Measurements from ENCODE around the gene MBL2.

The MBL2 gene

DNA sequence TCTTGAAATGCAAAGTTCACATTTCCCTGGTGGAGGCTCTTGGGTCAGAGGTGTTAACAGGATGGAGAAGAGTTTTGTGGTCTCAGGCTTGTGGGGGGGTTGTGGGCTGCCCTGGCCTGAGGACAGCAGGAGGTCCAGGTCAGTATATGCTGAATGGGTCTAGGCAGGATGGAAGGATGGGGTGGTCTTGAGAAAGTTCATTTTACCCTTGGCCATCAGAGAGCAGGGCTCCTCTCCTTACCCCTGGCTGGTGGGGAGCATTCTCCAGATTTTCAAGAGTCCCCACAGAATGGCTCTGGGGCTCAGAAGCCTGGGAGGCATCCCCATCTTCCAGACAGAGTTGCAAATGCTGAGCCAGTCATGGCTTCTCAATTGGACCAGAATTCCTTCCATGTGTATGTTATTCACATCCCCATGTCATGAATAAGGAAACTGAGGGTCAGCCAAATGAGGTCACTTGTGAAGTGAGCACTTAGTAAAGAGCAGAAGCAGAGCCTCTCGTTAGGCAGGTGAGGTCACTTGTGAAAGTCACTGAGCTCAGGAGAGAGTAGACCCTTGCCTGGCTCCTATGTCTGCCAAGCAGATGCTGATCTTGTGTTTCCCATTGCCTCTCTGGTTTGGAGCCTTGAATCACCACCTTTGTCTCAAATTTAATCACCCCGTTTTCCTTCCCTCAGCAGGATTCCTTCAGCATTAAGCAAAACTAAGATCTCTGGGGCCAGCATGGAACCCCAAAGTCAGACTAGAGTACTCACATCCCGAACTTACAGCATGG is 33.0 kb downstream of the MBL2 start:
- H3K79me2 ChIP-seq (ENCODE audit: insufficient read depth, low read length), result no peaks in the 10 kb centered on the region
- no peak overlapping the region for H3K9ac ChIP-seq (ENCODE audit: low read depth, low read length, poor library complexity, severe bottlenecking)
- TF ChIP-seq, protein P1, sequence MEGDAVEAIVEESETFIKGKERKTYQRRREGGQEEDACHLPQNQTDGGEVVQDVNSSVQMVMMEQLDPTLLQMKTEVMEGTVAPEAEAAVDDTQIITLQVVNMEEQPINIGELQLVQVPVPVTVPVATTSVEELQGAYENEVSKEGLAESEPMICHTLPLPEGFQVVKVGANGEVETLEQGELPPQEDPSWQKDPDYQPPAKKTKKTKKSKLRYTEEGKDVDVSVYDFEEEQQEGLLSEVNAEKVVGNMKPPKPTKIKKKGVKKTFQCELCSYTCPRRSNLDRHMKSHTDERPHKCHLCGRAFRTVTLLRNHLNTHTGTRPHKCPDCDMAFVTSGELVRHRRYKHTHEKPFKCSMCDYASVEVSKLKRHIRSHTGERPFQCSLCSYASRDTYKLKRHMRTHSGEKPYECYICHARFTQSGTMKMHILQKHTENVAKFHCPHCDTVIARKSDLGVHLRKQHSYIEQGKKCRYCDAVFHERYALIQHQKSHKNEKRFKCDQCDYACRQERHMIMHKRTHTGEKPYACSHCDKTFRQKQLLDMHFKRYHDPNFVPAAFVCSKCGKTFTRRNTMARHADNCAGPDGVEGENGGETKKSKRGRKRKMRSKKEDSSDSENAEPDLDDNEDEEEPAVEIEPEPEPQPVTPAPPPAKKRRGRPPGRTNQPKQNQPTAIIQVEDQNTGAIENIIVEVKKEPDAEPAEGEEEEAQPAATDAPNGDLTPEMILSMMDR (conservative IDR thresholded peaks at IDR 0.05; ENCODE audit: low read length), result no peak
- no peak for TF ChIP-seq EZH2phosphoT487 (IDR thresholded peaks at IDR 0.05; ENCODE audit: borderline replicate concordance)

DNA sequence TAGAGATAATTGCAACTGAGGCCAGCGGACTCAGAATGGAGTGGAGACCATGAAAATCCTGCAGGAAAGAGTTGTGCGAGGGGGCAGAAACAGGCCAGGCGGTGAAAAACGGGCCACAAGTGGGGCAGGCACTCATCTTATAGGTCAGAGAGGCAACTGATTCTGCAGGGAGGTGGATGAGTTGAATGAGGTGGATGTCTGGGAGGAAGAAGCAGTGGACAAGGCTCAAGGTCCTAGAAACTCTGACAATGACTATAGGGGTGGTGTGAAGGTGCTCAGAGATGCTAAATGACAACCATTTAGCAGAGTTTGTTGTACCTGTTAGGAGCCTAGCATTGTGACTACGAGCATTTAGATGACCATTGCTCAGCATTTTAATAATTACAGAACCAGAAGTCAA is 33.6 kb downstream of the MBL2 start:
- Histone ChIP-seq H3F3A (ENCODE audit: low read depth) (no peaks in the 10 kb centered on the region), H3K4me1 (ENCODE audit: insufficient read depth, low read length, poor library complexity, severe bottlenecking) (peaks cover 9% of the 10 kb centered on the region), H3K4me3 (ENCODE audit: low read length, poor library complexity, severe bottlenecking) (no peak overlapping the region), H3K9me2 (replicated peaks; ENCODE audit: low read depth, low read length) (no peaks in the 10 kb centered on the region), H3K27me3 (ENCODE audit: insufficient read depth, low read length, poor library complexity, severe bottlenecking) (no peaks in the 10 kb centered on the region), H4K20me1 (ENCODE audit: insufficient read depth, low read length, poor library complexity, severe bottlenecking) (no peaks in the 10 kb centered on the region), H2AFZ (ENCODE audit: low read length) (no peak overlapping the region), H3K79me2 (ENCODE audit: insufficient read depth, low read length) (no peaks in the 10 kb centered on the region), H3K36me3 (ENCODE audit: insufficient read depth, low read length) (no peaks in the 10 kb centered on the region), H3K9me3 (ENCODE audit: insufficient read depth, low read depth, low read length) (no peaks in the 10 kb centered on the region), H3K9ac (ENCODE audit: low read depth, low read length, poor library complexity, severe bottlenecking) (no peak overlapping the region), H3K4me2 (ENCODE audit: low read depth, low read length, poor library complexity, severe bottlenecking) (no peak overlapping the region)
- TF ChIP-seq, protein P1 (conservative IDR thresholded peaks at IDR 0.05; ENCODE audit: low read length), result no peak
- TF ChIP-seq EZH2phosphoT487 (IDR thresholded peaks at IDR 0.05; ENCODE audit: borderline replicate concordance), result no peak

More for the DNA sequence above, 33.0 kb downstream of the MBL2 start:
- Histone ChIP-seq H3K9me3 (ENCODE audit: insufficient read depth, low read depth, low read length) (no peaks in the 10 kb centered on the region), H3K27me3 (ENCODE audit: insufficient read depth, low read length, poor library complexity, severe bottlenecking) (no peaks in the 10 kb centered on the region), H3F3A (ENCODE audit: low read depth) (no peaks in the 10 kb centered on the region), H3K4me2 (ENCODE audit: low read depth, low read length, poor library complexity, severe bottlenecking) (no peak overlapping the region), H3K4me3 (ENCODE audit: low read length, poor library complexity, severe bottlenecking) (no peak overlapping the region), H2AFZ (ENCODE audit: low read length) (no peak overlapping the region), H3K9me2 (replicated peaks; ENCODE audit: low read depth, low read length) (no peaks in the 10 kb centered on the region), H4K20me1 (ENCODE audit: insufficient read depth, low read length, poor library complexity, severe bottlenecking) (no peaks in the 10 kb centered on the region), H3K4me1 (ENCODE audit: insufficient read depth, low read length, poor library complexity, severe bottlenecking) (peaks cover 9% of the 10 kb centered on the region), H3K36me3 (ENCODE audit: insufficient read depth, low read length) (no peaks in the 10 kb centered on the region)

DNA sequence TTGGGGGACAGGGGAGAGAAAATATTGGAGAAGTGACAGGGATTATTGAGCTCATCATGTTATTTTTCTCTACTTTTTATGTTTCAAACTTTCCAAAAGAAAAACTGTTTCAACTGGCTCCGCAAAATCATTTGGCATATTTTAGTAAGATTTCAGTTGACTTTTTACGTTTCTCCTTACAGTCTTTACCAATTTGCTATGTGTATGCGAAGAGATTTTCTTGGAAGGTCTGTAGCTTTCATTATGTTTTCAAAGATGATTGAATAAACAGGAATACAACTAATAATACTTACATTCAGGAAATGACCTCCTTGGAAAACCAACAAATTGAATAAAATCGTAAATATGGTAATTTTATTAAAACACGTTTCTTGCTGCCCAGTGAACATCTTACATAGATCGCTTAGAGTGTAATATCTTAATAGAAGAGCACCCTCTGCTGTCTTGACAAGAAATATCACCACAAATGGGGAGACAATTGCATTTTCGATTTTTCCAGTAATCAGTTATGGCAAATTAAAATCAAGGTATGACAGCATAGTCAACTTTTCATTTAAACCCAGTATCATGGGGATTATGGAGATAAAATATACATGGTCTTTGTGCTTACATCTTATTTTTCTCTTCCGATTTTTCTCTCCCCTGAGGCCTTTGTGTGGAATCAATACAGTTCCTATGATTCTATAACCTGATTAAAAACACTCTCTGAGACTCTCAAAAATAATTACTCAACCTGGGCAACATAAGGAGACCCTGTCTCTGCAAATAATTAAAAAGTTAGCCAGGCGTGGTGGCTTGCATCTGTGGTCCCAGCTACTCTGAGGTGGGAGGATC is 43.1 kb downstream of the MBL2 start:
- Histone ChIP-seq H4K20me1 (ENCODE audit: insufficient read depth, low read length, poor library complexity, severe bottlenecking) (no peaks in the 10 kb centered on the region), H3K4me2 (ENCODE audit: low read depth, low read length, poor library complexity, severe bottlenecking) (no peak overlapping the region), H3K9ac (ENCODE audit: low read depth, low read length, poor library complexity, severe bottlenecking) (no peak overlapping the region), H3K36me3 (ENCODE audit: insufficient read depth, low read length) (no peaks in the 10 kb centered on the region), H3K27me3 (ENCODE audit: insufficient read depth, low read length, poor library complexity, severe bottlenecking) (no peaks in the 10 kb centered on the region), H3K9me3 (ENCODE audit: insufficient read depth, low read depth, low read length) (no peaks in the 10 kb centered on the region), H2AFZ (ENCODE audit: low read length) (no peak overlapping the region), H3K4me3 (ENCODE audit: low read length, poor library complexity, severe bottlenecking) (no peak overlapping the region), H3K4me1 (ENCODE audit: insufficient read depth, low read length, poor library complexity, severe bottlenecking) (no peaks in the 10 kb centered on the region), H3K9me2 (replicated peaks; ENCODE audit: low read depth, low read length) (no peaks in the 10 kb centered on the region), H3F3A (ENCODE audit: low read depth) (no peaks in the 10 kb centered on the region), H3K79me2 (ENCODE audit: insufficient read depth, low read length) (no peaks in the 10 kb centered on the region)
- TF ChIP-seq, protein P1 (conservative IDR thresholded peaks at IDR 0.05; ENCODE audit: low read length), result peak; percentile 82
- TF ChIP-seq EZH2phosphoT487 (IDR thresholded peaks at IDR 0.05; ENCODE audit: borderline replicate concordance), result no peak
